Loucy (cell line): ENCODE results near the gene SUPT20HL1.

Experiments
- H2AFZ ChIP-seq: fragments of 200-600 bp; sonication (generic); 2 replicates; pipeline ENCODE4 v1.6.0; 2016; ENCODE audit warnings: antibody characterized with exemption, mild to moderate bottlenecking, low read length, moderate library complexity
- H3F3A ChIP-seq: fragments of 200-600 bp; 2 replicates; pipeline ENCODE4 v1.6.0; 2016; ENCODE audit warnings: antibody characterized with exemption, low read depth, mild to moderate bottlenecking
- H3K27me3 ChIP-seq: fragments of 200-600 bp; sonication (generic); 2 replicates; pipeline ENCODE4 v1.6.1; 2014; ENCODE audit warnings: low read length, mild to moderate bottlenecking; ENCODE audit not compliant: insufficient read depth, poor library complexity, severe bottlenecking
- H3K36me3 ChIP-seq: fragments of 200-600 bp; sonication (generic); 2 replicates; pipeline ENCODE4 v1.6.1; 2016; ENCODE audit warnings: low read length; ENCODE audit not compliant: insufficient read depth
- H3K4me1 ChIP-seq: fragments of 200-600 bp; sonication (generic); 2 replicates; pipeline ENCODE4 v1.5.1; 2014; ENCODE audit warnings: low read length, mild to moderate bottlenecking; ENCODE audit not compliant: insufficient read depth, poor library complexity, severe bottlenecking
- H3K4me2 ChIP-seq: fragments of 200-600 bp; sonication (generic); 2 replicates; pipeline ENCODE4 v1.6.0; 2014; ENCODE audit warnings: antibody characterized with exemption, low read length, low read depth, mild to moderate bottlenecking; ENCODE audit not compliant: poor library complexity, severe bottlenecking
- H3K4me3 ChIP-seq: fragments of 200-600 bp; sonication (generic); 2 replicates; pipeline ENCODE4 v1.5.1; 2014; ENCODE audit warnings: low read length, mild to moderate bottlenecking, mixed read lengths; ENCODE audit not compliant: poor library complexity, severe bottlenecking
- H3K79me2 ChIP-seq: fragments of 200-600 bp; sonication (generic); 2 replicates; pipeline ENCODE4 v1.6.1; 2014; ENCODE audit warnings: low read length; ENCODE audit not compliant: insufficient read depth
- H3K9ac ChIP-seq: fragments of 200-600 bp; sonication (generic); 2 replicates; pipeline ENCODE4 v1.6.0; 2014; ENCODE audit warnings: mild to moderate bottlenecking, low read depth, low read length, moderate library complexity; ENCODE audit not compliant: poor library complexity, severe bottlenecking
- H3K9me2 ChIP-seq: fragments of 200-600 bp; sonication (generic); replicated peaks from 2 replicates; pipeline ENCODE4 v1.6.1; 2016; ENCODE audit warnings: low read depth, low read length, mixed read lengths
- H3K9me3 ChIP-seq: fragments of 200-600 bp; sonication (generic); 2 replicates; pipeline ENCODE4 v1.6.1; 2014; ENCODE audit warnings: mild to moderate bottlenecking, antibody characterized with exemption, low read length, low read depth; ENCODE audit not compliant: insufficient read depth
- H4K20me1 ChIP-seq: fragments of 200-600 bp; sonication (generic); 2 replicates; pipeline ENCODE4 v1.6.0; 2014; ENCODE audit warnings: antibody characterized with exemption, low read length, mild to moderate bottlenecking; ENCODE audit not compliant: insufficient read depth, poor library complexity, severe bottlenecking
- EZH2phosphoT487 ChIP-seq: fragments of 200-600 bp; IDR thresholded peaks from 2 replicates; pipeline ENCODE4 v1.6.1; 2018; ENCODE audit warnings: antibody characterized with exemption, mild to moderate bottlenecking, moderate library complexity, borderline replicate concordance
- TF ChIP-seq, protein P1 (sequence below): fragments of 200-600 bp; sonication (generic); conservative IDR thresholded peaks from 2 replicates; pipeline ENCODE4 v1.5.1; 2014; ENCODE audit warnings: mild to moderate bottlenecking, antibody characterized with exemption, low read length

Gene SUPT20HL1

DNA sequence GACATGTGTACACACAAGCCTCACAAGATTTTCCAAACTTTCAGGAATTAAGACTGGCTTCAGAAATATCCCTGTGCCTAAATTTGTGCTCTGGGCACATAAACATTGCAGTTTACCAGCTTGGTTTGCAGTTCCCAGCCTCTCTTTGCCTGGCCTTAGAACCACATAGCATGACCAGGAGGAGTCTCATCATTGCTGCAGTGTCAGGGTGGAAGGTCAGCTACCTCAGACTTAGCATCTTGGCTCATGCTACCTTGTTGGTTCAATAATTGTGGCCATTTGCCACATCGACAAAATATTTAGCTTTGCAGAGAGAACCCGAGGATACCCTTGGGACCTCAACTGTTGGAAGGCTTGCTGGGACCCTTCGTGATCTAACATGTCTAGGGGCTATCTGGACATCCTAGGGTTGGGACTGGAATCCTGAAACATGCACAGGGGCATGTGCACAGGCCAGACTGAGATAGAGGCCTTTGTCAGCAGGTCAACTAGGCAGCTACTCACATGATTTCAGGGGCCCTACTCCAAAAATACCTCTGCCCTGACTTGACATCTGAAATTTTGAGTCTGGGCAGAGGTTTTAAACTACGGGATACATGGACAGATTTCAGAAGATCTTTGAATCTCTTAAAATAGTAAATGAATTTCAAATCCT, 38.6 kb upstream of the SUPT20HL1 start:
- H3K9me3 ChIP-seq: no peaks in the 10 kb centered on the region
- TF ChIP-seq, protein P1, sequence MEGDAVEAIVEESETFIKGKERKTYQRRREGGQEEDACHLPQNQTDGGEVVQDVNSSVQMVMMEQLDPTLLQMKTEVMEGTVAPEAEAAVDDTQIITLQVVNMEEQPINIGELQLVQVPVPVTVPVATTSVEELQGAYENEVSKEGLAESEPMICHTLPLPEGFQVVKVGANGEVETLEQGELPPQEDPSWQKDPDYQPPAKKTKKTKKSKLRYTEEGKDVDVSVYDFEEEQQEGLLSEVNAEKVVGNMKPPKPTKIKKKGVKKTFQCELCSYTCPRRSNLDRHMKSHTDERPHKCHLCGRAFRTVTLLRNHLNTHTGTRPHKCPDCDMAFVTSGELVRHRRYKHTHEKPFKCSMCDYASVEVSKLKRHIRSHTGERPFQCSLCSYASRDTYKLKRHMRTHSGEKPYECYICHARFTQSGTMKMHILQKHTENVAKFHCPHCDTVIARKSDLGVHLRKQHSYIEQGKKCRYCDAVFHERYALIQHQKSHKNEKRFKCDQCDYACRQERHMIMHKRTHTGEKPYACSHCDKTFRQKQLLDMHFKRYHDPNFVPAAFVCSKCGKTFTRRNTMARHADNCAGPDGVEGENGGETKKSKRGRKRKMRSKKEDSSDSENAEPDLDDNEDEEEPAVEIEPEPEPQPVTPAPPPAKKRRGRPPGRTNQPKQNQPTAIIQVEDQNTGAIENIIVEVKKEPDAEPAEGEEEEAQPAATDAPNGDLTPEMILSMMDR: no peak
- TF ChIP-seq EZH2phosphoT487: no peak
- no peak overlapping the region for H3K9ac ChIP-seq
- no peaks in the 10 kb centered on the region for H3K9me2 ChIP-seq
- no peaks in the 10 kb centered on the region for H3K27me3 ChIP-seq
- no peaks in the 10 kb centered on the region for H4K20me1 ChIP-seq
- no peak overlapping the region for H3K4me3 ChIP-seq
- 0 out of 2 replicates have a peak overlapping the region, but pooled peaks have one; percentile 36 for H2AFZ ChIP-seq
- no peaks in the 10 kb centered on the region for H3K79me2 ChIP-seq
- H3K4me2 ChIP-seq: no peak overlapping the region
- H3K4me1 ChIP-seq: no peaks in the 10 kb centered on the region
- no peaks in the 10 kb centered on the region for H3K36me3 ChIP-seq
- no peaks in the 10 kb centered on the region for H3F3A ChIP-seq

GRCh38 chrX:24325231-24325630, 35.2 kb upstream of the SUPT20HL1 start:
- H3F3A ChIP-seq: no peaks in the 10 kb centered on the region
- TF ChIP-seq, protein P1: no peak
- no peak overlapping the region for H3K4me2 ChIP-seq
- no peaks in the 10 kb centered on the region for H3K9me3 ChIP-seq
- no peaks in the 10 kb centered on the region for H3K79me2 ChIP-seq
- H2AFZ ChIP-seq: no peak overlapping the region
- no peaks in the 10 kb centered on the region for H3K9me2 ChIP-seq
- H4K20me1 ChIP-seq: no peaks in the 10 kb centered on the region
- H3K4me1 ChIP-seq: no peaks in the 10 kb centered on the region
- H3K27me3 ChIP-seq: no peaks in the 10 kb centered on the region
- no peaks in the 10 kb centered on the region for H3K36me3 ChIP-seq
- H3K4me3 ChIP-seq: no peak overlapping the region
- no peak overlapping the region for H3K9ac ChIP-seq

DNA sequence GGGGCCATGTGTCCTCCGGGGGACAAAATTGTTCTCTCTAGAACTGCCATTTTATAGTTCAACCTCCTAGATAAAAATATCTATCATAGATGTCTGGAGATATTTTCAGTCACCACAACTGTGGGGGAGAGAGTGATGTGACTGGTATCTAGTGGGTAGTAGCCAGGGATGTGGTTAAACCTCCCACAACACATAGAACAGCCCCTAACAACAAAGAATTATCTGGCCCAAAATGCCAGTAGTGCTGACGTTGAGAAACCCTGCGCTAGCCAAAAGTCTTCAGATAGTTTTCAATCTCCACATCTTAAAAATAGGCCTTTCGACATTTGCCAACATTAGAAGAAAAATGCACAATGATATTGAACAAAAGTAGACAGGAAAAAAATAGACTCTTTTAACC, 27.6 kb upstream of the SUPT20HL1 start:
- no peak overlapping the region for H3K9ac ChIP-seq
- H3K4me2 ChIP-seq: peak overlapping the region; percentile 53
- H3K79me2 ChIP-seq: no peaks in the 10 kb centered on the region
- peaks cover 8% of the 10 kb centered on the region for H3K4me1 ChIP-seq
- no peaks in the 10 kb centered on the region for H3K9me3 ChIP-seq
- H3F3A ChIP-seq: no peaks in the 10 kb centered on the region
- no peaks in the 10 kb centered on the region for H3K27me3 ChIP-seq
- TF ChIP-seq, protein P1: no peak
- no peak for TF ChIP-seq EZH2phosphoT487
- no peaks in the 10 kb centered on the region for H3K9me2 ChIP-seq
- no peaks in the 10 kb centered on the region for H4K20me1 ChIP-seq
- no peak overlapping the region for H2AFZ ChIP-seq
- H3K36me3 ChIP-seq: no peaks in the 10 kb centered on the region
- H3K4me3 ChIP-seq: peak overlapping the region; percentile 29
